Measurements from ENCODE around the gene TIMM22.
"Not testable (repeated sequence)": the region's sequence is repeated elsewhere in the genome, so short reads cannot be mapped to it uniquely, and the experiment has no call there.

Gene TIMM22

GRCh38 chr17:969811-970355, 27.0 kb upstream of the TIMM22 start:
- Histone ChIP-seq H3F3A (ENCODE audit: control insufficient read depth, insufficient read depth) (no peaks in the 10 kb centered on the region), H3K9me2 (replicated peaks; ENCODE audit: control insufficient read depth, low read length) (no peaks in the 10 kb centered on the region), H3K79me2 (ENCODE audit: control insufficient read depth, low read length) (no peaks in the 10 kb centered on the region), H3K4me2 (ENCODE audit: low read length) (no peak overlapping the region), H3K27ac (ENCODE audit: low read depth, low read length) (no peak overlapping the region), H3K4me1 (ENCODE audit: control insufficient read depth, low read length) (no peaks in the 10 kb centered on the region), H3K9me3 (ENCODE audit: control insufficient read depth, insufficient read depth, low read length) (no peaks in the 10 kb centered on the region), H4K20me1 (ENCODE audit: control insufficient read depth, insufficient read depth, low read depth, low read length) (no peaks in the 10 kb centered on the region), H3K4me3 (ENCODE audit: low read length) (no peak overlapping the region), H3K27me3 (ENCODE audit: control insufficient read depth, low read length) (no peaks in the 10 kb centered on the region), H3K36me3 (ENCODE audit: control insufficient read depth, low read length) (no peaks in the 10 kb centered on the region)
- TF ChIP-seq EZH2phosphoT487 (IDR thresholded peaks at IDR 0.05; ENCODE audit: borderline replicate concordance, low read length) (no peak), CTCF (IDR thresholded peaks at IDR 0.05; ENCODE audit: low read depth, low read length, poor library complexity, severe bottlenecking) (no peak)

GRCh38 chr17:970364-970763, 26.6 kb upstream of the TIMM22 start:
- Histone ChIP-seq H3K27me3 (ENCODE audit: control insufficient read depth, low read length) (no peaks in the 10 kb centered on the region), H4K20me1 (ENCODE audit: control insufficient read depth, insufficient read depth, low read depth, low read length) (no peaks in the 10 kb centered on the region), H3K27ac (ENCODE audit: low read depth, low read length) (no peak overlapping the region), H3K4me3 (ENCODE audit: low read length) (no peak overlapping the region), H3K79me2 (ENCODE audit: control insufficient read depth, low read length) (no peaks in the 10 kb centered on the region), H3F3A (ENCODE audit: control insufficient read depth, insufficient read depth) (no peaks in the 10 kb centered on the region), H3K9me2 (replicated peaks; ENCODE audit: control insufficient read depth, low read length) (no peaks in the 10 kb centered on the region), H3K4me2 (ENCODE audit: low read length) (no peak overlapping the region), H3K9me3 (ENCODE audit: control insufficient read depth, insufficient read depth, low read length) (no peaks in the 10 kb centered on the region), H3K36me3 (ENCODE audit: control insufficient read depth, low read length) (no peaks in the 10 kb centered on the region), H3K4me1 (ENCODE audit: control insufficient read depth, low read length) (no peaks in the 10 kb centered on the region)
- TF ChIP-seq CTCF (IDR thresholded peaks at IDR 0.05; ENCODE audit: low read depth, low read length, poor library complexity, severe bottlenecking) (no peak), EZH2phosphoT487 (IDR thresholded peaks at IDR 0.05; ENCODE audit: borderline replicate concordance, low read length) (no peak)

- not testable (repeated sequence) for H3K4me3 ChIP-seq (ENCODE audit: low read length); H3K27ac ChIP-seq (ENCODE audit: low read depth, low read length); H3K4me2 ChIP-seq (ENCODE audit: low read length); H3K36me3 ChIP-seq (ENCODE audit: control insufficient read depth, low read length); H4K20me1 ChIP-seq (ENCODE audit: control insufficient read depth, insufficient read depth, low read depth, low read length); H3K4me1 ChIP-seq (ENCODE audit: control insufficient read depth, low read length); H3F3A ChIP-seq (ENCODE audit: control insufficient read depth, insufficient read depth); H3K9me3 ChIP-seq (ENCODE audit: control insufficient read depth, insufficient read depth, low read length); H3K9me2 ChIP-seq (replicated peaks; ENCODE audit: control insufficient read depth, low read length); H3K79me2 ChIP-seq (ENCODE audit: control insufficient read depth, low read length); H3K27me3 ChIP-seq (ENCODE audit: control insufficient read depth, low read length)
These were observed 25.1 kb upstream of the TIMM22 start for GRCh38 chr17:971861-972260.

GRCh38 chr17:973053-973452, 23.9 kb upstream of the TIMM22 start:
- no peaks in the 10 kb centered on the region for H3K9me2 ChIP-seq (replicated peaks; ENCODE audit: control insufficient read depth, low read length)
- H3K36me3 ChIP-seq (ENCODE audit: control insufficient read depth, low read length), result no peaks in the 10 kb centered on the region
- no peaks in the 10 kb centered on the region for H3K9me3 ChIP-seq (ENCODE audit: control insufficient read depth, insufficient read depth, low read length)
- TF ChIP-seq CTCF (IDR thresholded peaks at IDR 0.05; ENCODE audit: low read depth, low read length, poor library complexity, severe bottlenecking) (no peak), EZH2phosphoT487 (IDR thresholded peaks at IDR 0.05; ENCODE audit: borderline replicate concordance, low read length) (no peak)
- no peak overlapping the region for H3K4me2 ChIP-seq (ENCODE audit: low read length)
- no peaks in the 10 kb centered on the region for H3F3A ChIP-seq (ENCODE audit: control insufficient read depth, insufficient read depth)
- H3K4me3 ChIP-seq (ENCODE audit: low read length), result no peak overlapping the region
- no peaks in the 10 kb centered on the region for H3K4me1 ChIP-seq (ENCODE audit: control insufficient read depth, low read length)
- H3K27me3 ChIP-seq (ENCODE audit: control insufficient read depth, low read length), result peaks cover 14% of the 10 kb centered on the region
- no peaks in the 10 kb centered on the region for H4K20me1 ChIP-seq (ENCODE audit: control insufficient read depth, insufficient read depth, low read depth, low read length)
- no peaks in the 10 kb centered on the region for H3K79me2 ChIP-seq (ENCODE audit: control insufficient read depth, low read length)
- no peak overlapping the region for H3K27ac ChIP-seq (ENCODE audit: low read depth, low read length)

GRCh38 chr17:974778-975177, 22.2 kb upstream of the TIMM22 start:
- H3K4me3 ChIP-seq (ENCODE audit: low read length); H3K9me2 ChIP-seq (replicated peaks; ENCODE audit: control insufficient read depth, low read length); H3K79me2 ChIP-seq (ENCODE audit: control insufficient read depth, low read length); H3F3A ChIP-seq (ENCODE audit: control insufficient read depth, insufficient read depth); H4K20me1 ChIP-seq (ENCODE audit: control insufficient read depth, insufficient read depth, low read depth, low read length); H3K9me3 ChIP-seq (ENCODE audit: control insufficient read depth, insufficient read depth, low read length); H3K36me3 ChIP-seq (ENCODE audit: control insufficient read depth, low read length); H3K27ac ChIP-seq (ENCODE audit: low read depth, low read length); H3K4me1 ChIP-seq (ENCODE audit: control insufficient read depth, low read length); H3K4me2 ChIP-seq (ENCODE audit: low read length): not testable (repeated sequence)
- peaks cover 22% of the 10 kb centered on the region for H3K27me3 ChIP-seq (ENCODE audit: control insufficient read depth, low read length)
